HepG2 (cell line): ENCODE data around the gene STRN3. TPM values are rescaled to one million over a fixed set of nuclear protein-coding genes. Genes with fewer than 3 reads are reported as not detected.
"Not testable (repeated sequence)": the region's sequence is repeated elsewhere in the genome, so short reads cannot be mapped to it uniquely, and the experiment has no call there.

ENCODE experiments used
- ATAC-seq: fragments of 200-7000 bp; cut with Tn5 transposase; 3 replicates; pipeline ENCODE4 v1.9.1; 2020; ENCODE audit warnings: mild to moderate bottlenecking, moderate library complexity
- BruUV-seq: library from RNA; stranded (reverse); fragments of 400-500 nt; replicated peaks from 2 replicates; lab custom pipeline; 2021; lab: Mats Ljungman, UMichigan
- CTCF ChIA-PET: fragments of 300-600 bp; formaldehyde crosslinking; extraction: SDS; loops from one replicate; lab custom pipeline; 2021; ENCODE audit warnings: low total read pairs, inconsistent platforms, low intra/inter-chr PET ratio; lab: Yijun Ruan, JAX
- POLR2A ChIA-PET: fragments of 350-600 bp; sonication (Branson Sonifier 250); formaldehyde crosslinking; loops from one replicate; lab custom pipeline; 2020; ENCODE audit warnings: antibody characterized with exemption, inconsistent platforms; lab: Yijun Ruan, JAX
- DNase-seq: peaks from one replicate; pipeline ENCODE4 v3.0.0-alpha.2; 2015; ENCODE audit warnings: low spot score
- FAIRE-seq: peaks from 3 replicates; lab custom pipeline; 2011; peaks lifted over from hg19 to GRCh38; lab: Jason Lieb, UNC
- H2AFZ ChIP-seq: one replicate; pipeline ENCODE4 v1.6.1; 2011; ENCODE audit warnings: low read length, inconsistent platforms
- H3K27ac ChIP-seq: fragments of 300-600 bp; 3 replicates; pipeline ENCODE4 v1.8.0; 2011; ENCODE audit warnings: mixed run types, mild to moderate bottlenecking, mixed read lengths, low read length, inconsistent platforms; ENCODE audit not compliant: insufficient read depth; ENCODE audit errors: extremely low read length
- H3K27me3 ChIP-seq, 2 experiments: fragments of 200-600 bp in 1 of 2; 2 replicates in 1 of 2; 3 replicates in 1 of 2; pipeline versions ENCODE4 v1.6.0 to v1.8.0; 2011; ENCODE audit warnings: low read length in 2 of 2, mild to moderate bottlenecking in 2 of 2, moderate library complexity in 2 of 2, inconsistent platforms in 1 of 2; ENCODE audit not compliant: insufficient read depth in 2 of 2, control insufficient read depth in 1 of 2
- H3K36me3 ChIP-seq, 2 experiments: fragments of 200-600 bp in 1 of 2; replicated peaks in 1 of 2; 2 replicates in 1 of 2; 3 replicates in 1 of 2; pipeline versions ENCODE4 v1.5.1 to v1.8.0; 2011; ENCODE audit warnings: low read length in 2 of 2, inconsistent platforms in 1 of 2; ENCODE audit not compliant: insufficient read depth in 2 of 2, control insufficient read depth in 1 of 2
- H3K4me1 ChIP-seq: 2 replicates; pipeline ENCODE4 v1.5.1; 2012; ENCODE audit warnings: low read length, inconsistent platforms; ENCODE audit not compliant: insufficient read depth
- H3K4me2 ChIP-seq: 2 replicates; pipeline ENCODE4 v1.6.0; 2011; ENCODE audit warnings: low read depth, low read length, inconsistent platforms
- H3K4me3 ChIP-seq, 3 experiments: fragments of 200-600 bp in 1 of 3; sonication (generic), shearing (Covaris generic) in 1 of 3; replicated peaks in 1 of 3; 2 replicates each; pipeline ENCODE4 v1.5.1; 2011 to 2016; ENCODE audit warnings: low read length in 3 of 3, inconsistent platforms in 2 of 3, low read depth in 2 of 3, mild to moderate bottlenecking in 2 of 3, control low read depth in 1 of 3, mixed read lengths in 1 of 3; ENCODE audit not compliant: insufficient read depth in 1 of 3
- H3K79me2 ChIP-seq: one replicate; pipeline ENCODE4 v1.6.1; 2011; ENCODE audit warnings: low read length, inconsistent platforms; ENCODE audit not compliant: insufficient read depth
- H3K9ac ChIP-seq: 2 replicates; pipeline ENCODE4 v1.6.0; 2011; ENCODE audit warnings: mild to moderate bottlenecking, low read depth, low read length, inconsistent platforms; ENCODE audit not compliant: insufficient read depth
- H3K9me3 ChIP-seq: 2 replicates; pipeline ENCODE4 v1.5.1; 2012; ENCODE audit warnings: mild to moderate bottlenecking, low read length
- H4K20me1 ChIP-seq: 2 replicates; pipeline ENCODE4 v1.6.0; 2011; ENCODE audit warnings: inconsistent platforms, mild to moderate bottlenecking, low read length, moderate library complexity; ENCODE audit not compliant: insufficient read depth
- NFE2L2 ChIP-seq: fragments of 150-350 bp; IDR thresholded peaks from 2 replicates; pipeline ENCODE4 v1.6.1; 2014; ENCODE audit warnings: low read length
- PHF20 ChIP-seq: sonication (generic); formaldehyde crosslinking; IDR thresholded peaks from 2 replicates; pipeline ENCODE4 v1.5.0; 2020; ENCODE audit warnings: mild to moderate bottlenecking, missing genetic modification reagents
- ZNF296 ChIP-seq: sonication (generic); formaldehyde crosslinking; conservative IDR thresholded peaks from 2 replicates; pipeline ENCODE4 v1.5.0; 2020; ENCODE audit warnings: mild to moderate bottlenecking, missing genetic modification reagents
- ZNF431 ChIP-seq: sonication (generic); formaldehyde crosslinking; IDR thresholded peaks from 2 replicates; pipeline ENCODE4 v1.9.0; 2022; ENCODE audit warnings: missing genetic modification reagents, low read depth, mild to moderate bottlenecking, borderline replicate concordance
- ZNF432 ChIP-seq: sonication (generic); formaldehyde crosslinking; IDR thresholded peaks from 2 replicates; pipeline ENCODE4 v1.5.0; 2020; ENCODE audit warnings: missing genetic modification reagents, mild to moderate bottlenecking, borderline replicate concordance
- ZNF558 ChIP-seq: sonication (generic); formaldehyde crosslinking; IDR thresholded peaks from 2 replicates; pipeline ENCODE4 v1.9.0; 2022; ENCODE audit warnings: mild to moderate bottlenecking, missing genetic modification reagents, borderline replicate concordance
- ZNF572 ChIP-seq: sonication (generic); formaldehyde crosslinking; IDR thresholded peaks from 2 replicates; pipeline ENCODE4 v1.5.1; 2020; ENCODE audit warnings: mild to moderate bottlenecking, missing genetic modification reagents
- ZNF737 ChIP-seq: sonication (generic); formaldehyde crosslinking; IDR thresholded peaks from 2 replicates; pipeline ENCODE4 v1.5.0; 2020; ENCODE audit warnings: missing genetic modification reagents, mild to moderate bottlenecking, borderline replicate concordance
- ZNF75D ChIP-seq: sonication (generic); formaldehyde crosslinking; IDR thresholded peaks from 2 replicates; pipeline ENCODE4 v1.8.1; 2023; ENCODE audit warnings: missing genetic modification reagents, mild to moderate bottlenecking, borderline replicate concordance
- ZNF777 ChIP-seq: sonication (generic); formaldehyde crosslinking; IDR thresholded peaks from 2 replicates; pipeline ENCODE4 v1.4.0; 2020; ENCODE audit warnings: missing genetic modification reagents
- WGBS: methylation state at CpG from one replicate; pipeline ENCODE4 v1.1.6; 2017; ENCODE audit warnings: low lambda C conversion rate; 5-methylcytosine and 5-hydroxymethylcytosine counted together
- in situ Hi-C: cut with HindIII; loops from 2 replicates; pipeline ENCODE4 v1.10.0; 2017; ENCODE audit warnings: low pct_unique_long_range_greater_than_20kb; ENCODE audit not compliant: extremely low pct_ligation_motif_present
- intact Hi-C: fragments of 100-400 bp; cut with micrococcal nuclease; formaldehyde crosslinking; loops from one replicate; pipeline ENCODE4 v1.10.0; 2022; ENCODE audit not compliant: unreplicated experiment
- polyA plus RNA-seq, 8 experiments: library from polyadenylated mRNA; depleted of rRNA in 3 of 8; stranded (reverse) in 7 of 8; unstranded in 1 of 8; fragments of >200 nt; fragmentation: Illumina TruSeq in 4 of 8; extraction: Trizol in 4 of 8; gene quantifications; 2 replicates each; pipeline versions ENCODE4 v1.2.1 to v1.2.3, GENCODE V29; 2011 to 2016; ENCODE audit warnings: low read depth in 4 of 8, missing spikeins in 1 of 8, mixed read lengths in 1 of 8; ENCODE audit not compliant: insufficient read depth in 1 of 8
- total RNA-seq, 5 experiments: library from RNA; depleted of rRNA; stranded (reverse); fragments of >200 nt; fragmentation: Illumina TruSeq; extraction: Trizol; gene quantifications; 2 replicates each; pipeline ENCODE4 v1.2.3, GENCODE V29; 2016; ENCODE audit warnings: low read depth in 1 of 5
- TF ChIP-seq, protein P1 (sequence below): sonication (generic); formaldehyde crosslinking; IDR thresholded peaks from 2 replicates; pipeline ENCODE4; 2020; ENCODE audit warnings: missing genetic modification reagents, mild to moderate bottlenecking, borderline replicate concordance
- TF ChIP-seq, protein P2 (sequence below): sonication (generic); formaldehyde crosslinking; IDR thresholded peaks from 2 replicates; pipeline ENCODE4 v1.9.0; 2021; ENCODE audit warnings: missing genetic modification reagents, mild to moderate bottlenecking, borderline replicate concordance
- TF ChIP-seq, protein P3 (sequence below): sonication (generic); formaldehyde crosslinking; IDR thresholded peaks from 2 replicates; pipeline ENCODE4 v1.5.0; 2020; ENCODE audit warnings: mild to moderate bottlenecking, missing genetic modification reagents

Gene STRN3
- total and polyA plus RNA-seq, 2 of the 13 experiments (the other 11 are each of a cell fraction or from before 2014, with no cell fraction given): 49.4 to 123 TPM

DNA sequence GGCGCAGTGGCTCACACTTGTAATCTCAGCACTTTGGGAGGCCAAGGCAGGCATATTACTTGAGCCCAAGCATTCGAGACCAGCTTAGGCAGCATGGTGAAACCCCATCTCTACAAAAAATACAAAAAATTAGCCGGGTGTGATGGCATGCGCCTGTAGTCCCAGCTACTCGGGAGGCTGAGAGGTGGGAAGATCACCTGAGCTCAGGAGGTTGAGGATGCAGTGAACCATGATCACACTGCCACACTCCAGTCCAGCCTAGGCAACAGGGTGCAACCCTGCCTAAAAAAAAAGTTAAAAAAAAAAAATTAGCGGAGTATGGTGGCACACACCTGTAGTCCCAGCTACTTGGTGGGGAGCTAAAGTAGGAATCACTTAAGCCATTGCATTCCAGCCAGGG, 22.2 kb downstream of the STRN3 start:
- 0 out of 2 replicates have a peak, but pooled peaks have one; percentile 2 for TF ChIP-seq NFE2L2
- 0 out of 2 replicates have a peak, but pooled peaks have one; percentile 37 for TF ChIP-seq ZNF431 (CRISPR knock-in tag)
- 0 out of 2 replicates have a peak, but pooled peaks have one; percentile 30 for TF ChIP-seq ZNF777 (CRISPR knock-in tag)
- TF ChIP-seq, protein P1, sequence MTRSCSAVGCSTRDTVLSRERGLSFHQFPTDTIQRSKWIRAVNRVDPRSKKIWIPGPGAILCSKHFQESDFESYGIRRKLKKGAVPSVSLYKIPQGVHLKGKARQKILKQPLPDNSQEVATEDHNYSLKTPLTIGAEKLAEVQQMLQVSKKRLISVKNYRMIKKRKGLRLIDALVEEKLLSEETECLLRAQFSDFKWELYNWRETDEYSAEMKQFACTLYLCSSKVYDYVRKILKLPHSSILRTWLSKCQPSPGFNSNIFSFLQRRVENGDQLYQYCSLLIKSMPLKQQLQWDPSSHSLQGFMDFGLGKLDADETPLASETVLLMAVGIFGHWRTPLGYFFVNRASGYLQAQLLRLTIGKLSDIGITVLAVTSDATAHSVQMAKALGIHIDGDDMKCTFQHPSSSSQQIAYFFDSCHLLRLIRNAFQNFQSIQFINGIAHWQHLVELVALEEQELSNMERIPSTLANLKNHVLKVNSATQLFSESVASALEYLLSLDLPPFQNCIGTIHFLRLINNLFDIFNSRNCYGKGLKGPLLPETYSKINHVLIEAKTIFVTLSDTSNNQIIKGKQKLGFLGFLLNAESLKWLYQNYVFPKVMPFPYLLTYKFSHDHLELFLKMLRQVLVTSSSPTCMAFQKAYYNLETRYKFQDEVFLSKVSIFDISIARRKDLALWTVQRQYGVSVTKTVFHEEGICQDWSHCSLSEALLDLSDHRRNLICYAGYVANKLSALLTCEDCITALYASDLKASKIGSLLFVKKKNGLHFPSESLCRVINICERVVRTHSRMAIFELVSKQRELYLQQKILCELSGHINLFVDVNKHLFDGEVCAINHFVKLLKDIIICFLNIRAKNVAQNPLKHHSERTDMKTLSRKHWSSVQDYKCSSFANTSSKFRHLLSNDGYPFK (CRISPR knock-in tag): 0 out of 2 replicates have a peak, but pooled peaks have one; percentile 1
- peak; percentile 57; the same call in 1 of the 2 replicates for TF ChIP-seq ZNF558 (CRISPR knock-in tag)
- TF ChIP-seq ZNF572: 0 out of 2 replicates have a peak, but pooled peaks have one; percentile 19
- TF ChIP-seq, protein P2, sequence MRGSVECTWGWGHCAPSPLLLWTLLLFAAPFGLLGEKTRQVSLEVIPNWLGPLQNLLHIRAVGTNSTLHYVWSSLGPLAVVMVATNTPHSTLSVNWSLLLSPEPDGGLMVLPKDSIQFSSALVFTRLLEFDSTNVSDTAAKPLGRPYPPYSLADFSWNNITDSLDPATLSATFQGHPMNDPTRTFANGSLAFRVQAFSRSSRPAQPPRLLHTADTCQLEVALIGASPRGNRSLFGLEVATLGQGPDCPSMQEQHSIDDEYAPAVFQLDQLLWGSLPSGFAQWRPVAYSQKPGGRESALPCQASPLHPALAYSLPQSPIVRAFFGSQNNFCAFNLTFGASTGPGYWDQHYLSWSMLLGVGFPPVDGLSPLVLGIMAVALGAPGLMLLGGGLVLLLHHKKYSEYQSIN (CRISPR knock-in tag): 0 out of 2 replicates have a peak, but pooled peaks have one; percentile 65
- TF ChIP-seq ZNF75D (CRISPR knock-in tag): 0 out of 2 replicates have a peak, but pooled peaks have one; percentile 62
- TF ChIP-seq ZNF432: peak; percentile 59; the same call in 1 of the 2 replicates
- TF ChIP-seq ZNF296 (CRISPR knock-in tag): 0 out of 2 replicates have a peak, but pooled peaks have one; percentile 67
- TF ChIP-seq, protein P3, sequence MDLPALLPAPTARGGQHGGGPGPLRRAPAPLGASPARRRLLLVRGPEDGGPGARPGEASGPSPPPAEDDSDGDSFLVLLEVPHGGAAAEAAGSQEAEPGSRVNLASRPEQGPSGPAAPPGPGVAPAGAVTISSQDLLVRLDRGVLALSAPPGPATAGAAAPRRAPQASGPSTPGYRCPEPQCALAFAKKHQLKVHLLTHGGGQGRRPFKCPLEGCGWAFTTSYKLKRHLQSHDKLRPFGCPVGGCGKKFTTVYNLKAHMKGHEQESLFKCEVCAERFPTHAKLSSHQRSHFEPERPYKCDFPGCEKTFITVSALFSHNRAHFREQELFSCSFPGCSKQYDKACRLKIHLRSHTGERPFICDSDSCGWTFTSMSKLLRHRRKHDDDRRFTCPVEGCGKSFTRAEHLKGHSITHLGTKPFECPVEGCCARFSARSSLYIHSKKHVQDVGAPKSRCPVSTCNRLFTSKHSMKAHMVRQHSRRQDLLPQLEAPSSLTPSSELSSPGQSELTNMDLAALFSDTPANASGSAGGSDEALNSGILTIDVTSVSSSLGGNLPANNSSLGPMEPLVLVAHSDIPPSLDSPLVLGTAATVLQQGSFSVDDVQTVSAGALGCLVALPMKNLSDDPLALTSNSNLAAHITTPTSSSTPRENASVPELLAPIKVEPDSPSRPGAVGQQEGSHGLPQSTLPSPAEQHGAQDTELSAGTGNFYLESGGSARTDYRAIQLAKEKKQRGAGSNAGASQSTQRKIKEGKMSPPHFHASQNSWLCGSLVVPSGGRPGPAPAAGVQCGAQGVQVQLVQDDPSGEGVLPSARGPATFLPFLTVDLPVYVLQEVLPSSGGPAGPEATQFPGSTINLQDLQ (CRISPR knock-in tag): peak; percentile 77; the same call in 1 of the 2 replicates
- peak; percentile 65; the same call in 1 of the 2 replicates for TF ChIP-seq ZNF737 (CRISPR knock-in tag)
- peak; percentile 40; the same call in 1 of the 2 replicates for TF ChIP-seq PHF20 (CRISPR knock-in tag)
- TF ChIP-seq, all 625 proteins: peak for 13; not testable (repeated sequence) for 612
- POLR2A ChIA-PET: interaction anchor here (1.0 to 2.7 kb wide), 2 partner anchors 14 to 22 kb away, joined by 3 to 12 read pairs; partner anchors contain the start of genes AP4S1 and STRN3
- H3K27ac ChIP-seq, H3K9ac ChIP-seq, H3K9me3 ChIP-seq, H2AFZ ChIP-seq, FAIRE-seq, H3K27me3 ChIP-seq, in situ Hi-C loops, H3K4me3 ChIP-seq, DNase-seq, H3K4me2 ChIP-seq, intact Hi-C loops, BruUV-seq, CTCF ChIA-PET: not testable (repeated sequence)
- ATAC-seq: peak; percentile 11
- H3K79me2 ChIP-seq: peaks cover 94% of the 10 kb centered on the region
- peaks cover 14% of the 10 kb centered on the region; the same call in 1 of the 2 replicates for H3K4me1 ChIP-seq
- WGBS: 98% methylated on average over 6 of the region's 6 CpGs
- H4K20me1 ChIP-seq: peaks cover 68% of the 10 kb centered on the region
- H3K36me3 ChIP-seq: peaks cover 24 to 74% of the 10 kb centered on the region in 2 experiments
